Lung microvascular endothelial cell (primary cell): Measurements from ENCODE around the gene PPBP. TPM values are rescaled to one million over a fixed set of nuclear protein-coding genes. Genes with fewer than 3 reads are reported as not detected.
A peak's percentile ranks its signal among the peaks of the same experiment; 100 is the strongest.
"Not testable (repeated sequence)": the region's sequence is repeated elsewhere in the genome, so short reads cannot be mapped to it uniquely, and the experiment has no call there.

ENCODE experiments used
- DNase-seq, 2 donors: peaks; one replicate each; pipeline versions ENCODE4 v3.0.0 to v3.0.0-alpha.2; 2010; ENCODE audit warnings: low read depth in 2 of 2
- total RNA-seq: library from RNA; depleted of rRNA; stranded (reverse); fragments of >200 nt; gene quantifications from 2 replicates; pipeline ENCODE4 v1.2.1, GENCODE V29; 2014

Gene PPBP
- total RNA-seq, 1 donor from 2014 or later = not detected

DNA sequence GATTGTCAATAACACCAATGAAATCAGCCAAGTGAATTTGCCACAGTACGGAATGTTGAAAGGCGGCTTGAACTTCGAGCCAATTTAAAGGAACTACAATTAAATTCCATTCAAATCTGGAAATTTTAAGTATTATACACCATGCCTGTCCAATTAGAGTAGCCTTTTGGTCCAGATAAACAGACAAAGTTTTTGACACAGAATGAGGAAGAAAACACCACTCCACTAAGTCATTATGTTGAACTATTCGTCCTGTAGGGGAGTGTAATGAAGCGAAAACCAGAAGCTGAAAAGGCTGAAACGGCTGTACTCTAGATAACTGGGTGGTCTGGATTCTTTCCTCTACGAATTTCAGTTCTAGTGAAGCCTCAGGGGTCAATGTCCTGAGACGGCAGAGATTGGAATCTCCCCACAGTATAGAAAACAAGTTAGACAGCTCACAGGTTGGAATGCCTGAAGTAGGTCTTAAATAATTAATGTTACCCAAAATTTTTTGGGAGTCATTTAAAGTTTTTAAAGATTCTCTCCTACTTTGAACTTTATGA, 37.5 kb downstream of the PPBP start:
- not testable (repeated sequence) for DNase-seq

DNA sequence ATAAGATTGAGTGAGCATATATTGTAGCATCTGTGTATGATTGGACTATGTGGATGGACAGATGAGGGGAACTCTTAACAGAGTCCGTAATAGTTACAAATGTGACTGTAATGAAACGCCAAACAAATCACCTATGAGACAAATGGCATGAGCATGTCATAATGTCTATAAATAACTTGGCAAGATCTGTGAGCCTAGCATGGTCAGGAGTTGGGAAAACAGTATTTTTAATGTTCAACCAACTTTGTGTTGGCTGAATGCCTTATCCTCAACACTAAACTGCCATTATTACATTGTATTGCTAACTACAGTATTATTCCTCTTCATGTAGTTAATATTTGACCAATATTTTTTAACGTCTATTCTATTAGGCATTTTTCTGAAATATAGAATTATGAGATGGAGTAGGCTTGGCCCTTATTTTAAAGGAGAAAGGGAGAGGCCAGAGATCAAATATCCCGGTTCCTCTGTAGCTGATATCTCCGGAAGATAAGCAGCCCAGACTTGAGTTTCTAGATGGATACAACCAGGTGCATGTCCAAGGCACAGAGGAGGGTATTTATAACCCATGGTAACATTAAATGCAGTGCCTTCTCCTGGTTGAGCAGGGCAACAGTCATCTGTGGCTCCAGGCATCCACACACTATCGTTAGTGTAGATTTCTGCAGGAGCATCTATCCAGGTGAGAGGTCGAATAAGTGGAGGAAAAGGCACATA, 38.8 kb downstream of the PPBP start:
- DNase-seq = peak in 1 of 2 donors; percentile 20

DNA sequence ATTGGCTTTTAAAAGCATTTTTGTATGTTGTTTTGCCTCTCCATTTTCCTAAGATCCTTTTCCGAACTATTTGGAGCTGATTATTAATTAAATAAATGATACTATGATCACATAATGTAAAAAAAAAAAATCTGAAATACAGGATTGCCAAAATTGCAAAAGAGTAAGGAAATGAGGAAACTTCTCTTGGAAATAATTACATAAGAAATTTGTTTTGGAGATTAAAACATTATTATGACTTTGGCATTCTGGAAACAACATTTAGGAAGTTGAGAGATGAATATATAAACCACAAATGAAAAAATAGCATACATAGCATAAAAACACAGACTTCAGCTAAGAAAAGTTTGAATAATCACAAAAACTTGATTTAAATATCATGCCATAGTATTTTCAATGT, 39.7 kb downstream of the PPBP start:
- DNase-seq = no peak

DNA sequence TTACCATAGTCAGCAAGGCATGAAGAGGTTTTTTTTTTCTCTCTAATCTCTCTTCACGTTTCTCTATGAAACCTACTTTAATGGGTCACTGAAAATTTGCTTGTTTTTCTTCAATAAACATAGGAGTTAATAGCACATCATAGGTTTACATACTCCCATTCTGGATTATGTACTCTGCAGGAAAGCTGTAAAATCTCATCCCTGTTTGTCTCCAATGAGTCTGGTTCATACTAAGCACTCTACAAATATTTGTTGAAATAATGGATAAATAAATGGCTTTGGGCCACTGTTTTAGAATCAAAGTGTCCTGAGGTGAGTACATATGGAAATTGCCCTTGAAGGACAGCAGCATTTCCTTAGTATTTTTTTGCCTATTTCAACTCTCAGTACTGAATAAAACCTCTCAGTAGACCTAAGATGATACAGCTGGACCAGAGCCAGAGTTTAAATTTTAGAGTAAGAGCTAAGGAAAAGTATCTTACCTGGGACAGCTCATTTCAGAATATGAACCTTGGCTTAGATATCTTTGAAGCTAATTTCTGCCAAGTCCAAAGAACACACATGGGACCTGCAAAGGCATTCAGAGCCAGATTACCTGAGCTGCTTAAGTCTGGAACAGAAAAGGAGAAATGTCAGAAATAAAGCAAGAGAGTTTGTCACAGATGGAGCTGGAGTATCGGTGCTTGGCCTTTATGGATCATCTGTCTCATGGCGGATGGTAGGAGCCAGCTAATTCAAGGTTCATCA, 40.6 kb downstream of the PPBP start:
- DNase-seq = no peak

DNA sequence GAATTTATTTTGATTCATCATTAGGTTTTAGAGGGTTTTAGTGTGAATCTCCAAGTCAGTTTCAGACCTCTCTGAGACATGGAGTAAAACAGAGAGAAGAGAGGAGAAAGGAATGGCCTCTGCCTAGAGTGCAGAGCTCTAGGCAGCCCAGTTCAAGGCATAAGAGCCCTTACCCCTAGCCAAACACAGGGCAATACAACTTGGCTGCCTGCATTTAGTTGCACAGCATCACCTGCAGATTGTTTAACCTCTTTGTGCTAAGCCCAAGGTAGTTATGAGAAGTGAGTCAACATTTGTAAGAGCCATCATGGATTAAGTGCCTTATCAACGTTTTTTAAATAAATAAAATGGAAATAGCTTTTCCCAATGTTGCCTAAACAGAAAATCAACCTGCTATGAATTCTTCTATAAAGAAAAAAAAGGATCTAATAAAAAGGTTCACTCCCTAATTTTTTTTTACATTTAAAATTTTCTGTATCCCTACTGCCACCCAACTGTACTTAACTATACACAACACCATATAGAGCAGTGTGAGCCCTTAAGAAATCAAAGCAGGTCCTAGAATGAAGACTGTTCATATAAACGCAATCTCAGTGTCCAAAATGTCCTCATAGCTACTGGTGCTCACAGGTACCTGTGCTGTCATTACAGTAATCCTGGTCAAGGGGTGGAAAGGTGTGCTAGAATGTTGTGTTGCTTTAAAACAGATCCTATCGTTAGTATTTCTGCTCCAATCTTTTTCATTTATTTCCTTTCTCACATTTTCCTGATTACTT, 42.1 kb downstream of the PPBP start:
- no peak for DNase-seq

DNA sequence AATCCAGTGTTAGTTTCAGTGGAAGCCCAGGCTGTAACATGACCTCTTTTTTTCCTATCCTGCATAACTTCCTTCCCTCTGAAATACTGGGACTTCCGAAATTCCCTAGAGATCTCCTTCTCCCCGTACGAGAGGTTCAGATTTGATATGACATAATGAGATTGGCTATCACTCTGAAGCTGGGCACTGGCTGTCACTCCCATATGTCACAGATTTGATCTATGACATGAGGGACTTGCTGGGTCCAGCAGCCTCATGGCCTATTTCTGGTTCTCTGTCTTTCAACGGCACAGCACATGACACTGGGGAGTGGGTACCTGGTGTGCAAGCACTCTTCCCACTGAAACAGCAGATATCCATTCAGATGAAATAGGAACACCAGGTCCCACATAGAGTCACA, 42.9 kb downstream of the PPBP start:
- DNase-seq = no peak

DNA sequence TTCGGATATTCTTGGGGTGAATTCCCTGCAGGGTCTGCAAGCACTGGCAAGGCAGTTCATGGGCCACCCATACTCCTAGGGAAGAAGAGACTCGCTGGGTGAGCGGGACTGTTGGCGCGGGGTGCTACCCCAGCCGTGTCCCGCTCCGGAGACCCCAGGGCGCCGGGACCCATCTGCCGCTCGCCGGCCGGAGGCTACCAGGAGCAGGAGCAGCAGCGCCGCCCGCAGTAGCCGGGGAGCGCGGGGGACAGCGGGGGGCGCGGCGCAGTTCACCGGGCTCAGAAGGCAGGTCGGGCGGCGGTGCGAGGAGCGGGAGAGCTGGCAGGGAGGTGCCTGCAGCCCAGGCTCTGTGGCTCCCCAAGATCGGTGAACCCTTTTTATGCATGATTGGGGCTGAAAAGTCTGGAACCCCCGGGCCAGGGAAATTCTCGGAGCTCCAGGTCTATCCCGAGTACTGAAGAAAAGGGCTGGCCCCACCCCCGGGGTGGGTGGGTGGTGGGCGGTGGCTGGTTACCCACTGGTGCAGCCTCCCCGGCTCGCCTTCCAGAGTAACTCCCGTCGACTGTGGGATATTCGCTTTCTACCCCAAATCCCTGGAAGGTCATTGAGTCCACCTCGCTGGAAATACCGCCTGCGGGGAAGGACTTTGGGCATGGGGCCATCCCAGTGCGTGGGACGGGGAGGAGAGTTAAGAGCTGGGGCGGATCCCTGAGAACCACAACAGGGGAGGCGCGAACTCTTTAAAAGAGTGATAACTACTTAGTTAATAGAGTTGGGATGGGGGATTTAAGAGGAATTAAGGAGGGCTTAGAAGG, 43.7 kb downstream of the PPBP start:
- no peak for DNase-seq

DNA sequence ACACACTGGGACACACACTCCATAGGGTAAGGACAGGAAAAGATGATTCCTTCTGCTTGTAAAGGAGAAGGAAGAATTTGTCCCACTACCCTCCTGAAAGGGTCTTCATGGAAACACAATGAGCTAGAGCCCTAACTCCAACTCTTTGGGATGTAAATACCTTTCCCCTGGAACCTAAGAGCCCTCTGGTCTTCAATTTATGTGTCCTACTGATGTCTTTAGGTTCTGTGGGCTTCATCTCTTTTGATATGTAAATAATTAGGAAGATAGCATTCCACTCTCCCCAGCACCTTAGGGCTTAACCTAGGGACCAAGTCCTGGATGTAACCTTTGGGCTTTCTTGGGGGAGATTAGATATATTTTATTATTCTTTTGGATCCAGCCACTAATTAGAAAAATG, 44.4 kb downstream of the PPBP start:
- DNase-seq = no peak

DNA sequence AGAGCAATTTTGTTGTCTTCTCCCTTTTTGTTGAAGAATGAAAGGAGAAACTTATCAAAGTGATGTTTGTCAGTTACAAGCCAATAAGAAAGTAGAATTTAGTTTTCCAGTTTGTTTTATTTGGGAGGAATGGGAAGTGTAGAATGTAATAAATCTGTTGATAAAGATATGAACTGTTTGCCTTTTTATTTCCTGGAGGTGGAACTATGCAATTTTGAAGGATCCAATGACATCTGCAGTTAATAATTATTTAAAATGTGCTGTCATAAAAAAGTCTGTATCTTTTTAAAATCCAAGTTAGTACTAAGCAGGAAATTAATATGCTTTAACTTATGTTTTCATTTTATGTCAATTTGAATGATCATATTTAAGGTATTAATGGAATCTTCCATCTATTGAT, 51.0 kb downstream of the PPBP start:
- DNase-seq = no peak

Other genes with a start within 250 kb of the PPBP start
- 43.4 and 90.9 TPM in 2 replicates for gene CXCL8, start 247.6 kb downstream of the PPBP start, total RNA-seq
- gene CXCL6, start 151.5 kb downstream of the PPBP start, total RNA-seq = 0.22 and 0.40 TPM in 2 replicates
- gene PF4V1, start 134.9 kb downstream of the PPBP start, total RNA-seq = not detected in 2 replicates
- 10.5 and 36.3 TPM in 2 replicates for gene CXCL1, start 118.8 kb downstream of the PPBP start, total RNA-seq
- gene PF4, start 6.2 kb downstream of the PPBP start, total RNA-seq = not detected in 2 replicates
- under 0.01 and 0.22 TPM in 2 replicates for gene CXCL5, start 10.5 kb upstream of the PPBP start, total RNA-seq
- gene CXCL3, start 50.5 kb upstream of the PPBP start, total RNA-seq = 0.22 and 0.79 TPM in 2 replicates
- 2.0 and 6.0 TPM in 2 replicates for gene CXCL2, start 111.0 kb upstream of the PPBP start, total RNA-seq
- 12.4 and 21.4 TPM in 2 replicates for gene MTHFD2L, start 169.9 kb upstream of the PPBP start, total RNA-seq